ENCODE data around the gene INHBA.

- TF ChIP-seq CTCF (IDR thresholded peaks at IDR 0.05) (no peak), POLR2A (IDR thresholded peaks at IDR 0.05) (no peak)
These were observed 43.4 kb downstream of the INHBA start for GRCh38 chr7:41659539-41659938.
